H9 (cell line): ENCODE results near the gene NFATC1. TPM values are rescaled to one million over a fixed set of nuclear protein-coding genes. Genes with fewer than 3 reads are reported as not detected.

ENCODE experiments used
- DNase-seq: peaks from one replicate; pipeline ENCODE4 v3.0.0-alpha.2; 2017
- H2AFZ ChIP-seq: one replicate; pipeline ENCODE4 v1.6.1; 2013; ENCODE audit warnings: mild to moderate bottlenecking, low read length, control low read depth, moderate library complexity
- H2AK5ac ChIP-seq: 2 replicates; pipeline ENCODE4 v1.6.1; 2013; ENCODE audit warnings: low read length, control low read depth, mixed read lengths; ENCODE audit not compliant: insufficient read length
- H2BK120ac ChIP-seq: one replicate; pipeline ENCODE4 v1.6.1; 2013; ENCODE audit warnings: low read depth, mild to moderate bottlenecking, low read length, control low read depth, inconsistent platforms; ENCODE audit not compliant: poor library complexity, severe bottlenecking
- H2BK12ac ChIP-seq: 2 replicates; pipeline ENCODE4 v1.6.1; 2013; ENCODE audit warnings: low read length, control low read depth, mixed read lengths, low read depth; ENCODE audit not compliant: insufficient read length
- H2BK15ac ChIP-seq: 2 replicates; pipeline ENCODE4 v1.6.1; 2013; ENCODE audit warnings: low read depth, low read length, control low read depth
- H2BK20ac ChIP-seq: one replicate; pipeline ENCODE4 v1.6.1; 2013; ENCODE audit warnings: low read depth, mild to moderate bottlenecking, low read length, control low read depth, inconsistent platforms; ENCODE audit not compliant: poor library complexity, severe bottlenecking
- H2BK5ac ChIP-seq: 2 replicates; pipeline ENCODE4 v1.6.1; 2013; ENCODE audit warnings: low read length, control low read depth, mixed read lengths; ENCODE audit not compliant: insufficient read length
- H3K14ac ChIP-seq: 2 replicates; pipeline ENCODE4 v1.6.1; 2013; ENCODE audit warnings: low read length, control low read depth; ENCODE audit not compliant: insufficient read depth
- H3K18ac ChIP-seq: 2 replicates; pipeline ENCODE4 v1.6.1; 2013; ENCODE audit warnings: low read depth, mild to moderate bottlenecking, mixed read lengths, low read length, control low read depth; ENCODE audit not compliant: insufficient read length
- H3K23ac ChIP-seq: 2 replicates; pipeline ENCODE4 v1.6.1; 2013; ENCODE audit warnings: low read length, control low read depth, mixed read lengths, low read depth; ENCODE audit not compliant: insufficient read length
- H3K23me2 ChIP-seq: 2 replicates; pipeline ENCODE4 v1.6.1; 2013; ENCODE audit warnings: low read depth, mild to moderate bottlenecking, mixed read lengths, low read length, control low read depth; ENCODE audit not compliant: insufficient read length, poor library complexity, severe bottlenecking
- H3K27ac ChIP-seq: 2 replicates; pipeline ENCODE4 v1.5.1; 2013; ENCODE audit warnings: low read length, control low read depth, mixed read lengths, low read depth; ENCODE audit not compliant: insufficient read length
- H3K27me3 ChIP-seq: 2 replicates; pipeline ENCODE4 v1.6.1; 2013; ENCODE audit warnings: low read length, control low read depth, inconsistent platforms; ENCODE audit not compliant: insufficient read depth
- H3K4ac ChIP-seq: 2 replicates; pipeline ENCODE4 v1.6.1; 2013; ENCODE audit warnings: low read depth, mild to moderate bottlenecking, control low read depth, inconsistent platforms, low read length, moderate library complexity
- H3K4me1 ChIP-seq: 2 replicates; pipeline ENCODE4 v1.6.1; 2013; ENCODE audit warnings: low read length, control low read depth, inconsistent platforms; ENCODE audit not compliant: insufficient read depth
- H3K4me2 ChIP-seq: 2 replicates; pipeline ENCODE4 v1.6.1; 2013; ENCODE audit warnings: low read length, control low read depth, mixed read lengths; ENCODE audit not compliant: insufficient read length, insufficient read depth
- H3K56ac ChIP-seq: 2 replicates; pipeline ENCODE4 v1.6.1; 2013; ENCODE audit warnings: low read depth, mild to moderate bottlenecking, mixed read lengths, low read length, control low read depth; ENCODE audit not compliant: insufficient read length
- H3K79me1 ChIP-seq: 2 replicates; pipeline ENCODE4 v1.6.1; 2013; ENCODE audit warnings: low read depth, mild to moderate bottlenecking, moderate library complexity, low read length, control low read depth, inconsistent platforms; ENCODE audit not compliant: insufficient read depth, poor library complexity, severe bottlenecking
- H3K79me2 ChIP-seq: 2 replicates; pipeline ENCODE4 v1.6.1; 2013; ENCODE audit warnings: low read length, control low read depth, inconsistent platforms; ENCODE audit not compliant: insufficient read depth
- H3K9ac ChIP-seq: 2 replicates; pipeline ENCODE4 v1.6.1; 2013; ENCODE audit warnings: low read length, control low read depth, mixed read lengths; ENCODE audit not compliant: insufficient read length; ENCODE audit errors: extremely low read depth
- H3K9me3 ChIP-seq: one replicate; pipeline ENCODE4 v1.6.1; 2013; ENCODE audit warnings: low read depth, low read length, inconsistent platforms; ENCODE audit not compliant: control insufficient read depth
- H3T11ph ChIP-seq: one replicate; pipeline ENCODE4 v1.6.1; 2013; ENCODE audit warnings: mild to moderate bottlenecking, low read length, control low read depth, inconsistent platforms
- H4K20me1 ChIP-seq: one replicate; pipeline ENCODE4 v1.6.1; 2013; ENCODE audit not compliant: control insufficient read depth, insufficient read length, insufficient read depth
- H4K5ac ChIP-seq: 2 replicates; pipeline ENCODE4 v1.6.1; 2013; ENCODE audit warnings: low read depth, mild to moderate bottlenecking, mixed read lengths, low read length, control low read depth; ENCODE audit not compliant: insufficient read length
- H4K8ac ChIP-seq: replicated peaks from 2 replicates; pipeline ENCODE4 v1.6.1; 2013; ENCODE audit warnings: low read length, control low read depth, mixed read lengths, low read depth; ENCODE audit not compliant: insufficient read length
- H4K91ac ChIP-seq: 2 replicates; pipeline ENCODE4 v1.6.1; 2013; ENCODE audit warnings: low read depth, mild to moderate bottlenecking, moderate library complexity, mixed read lengths, low read length, control low read depth; ENCODE audit not compliant: insufficient read length
- H3K27ac Mint-ChIP-seq, 3 experiments: 2 replicates in 2 of 3; 3 replicates in 1 of 3; pipeline ENCODE4 v1.8.0; 2020 to 2021; ENCODE audit warnings: mixed read lengths in 3 of 3, mild to moderate bottlenecking in 1 of 3, moderate library complexity in 1 of 3
- H3K27me3 Mint-ChIP-seq: 2 replicates; pipeline ENCODE4 v1.8.0; 2021; ENCODE audit warnings: low read depth, mild to moderate bottlenecking, moderate library complexity, mixed read lengths
- H3K36me3 Mint-ChIP-seq, 3 experiments: 2 replicates in 2 of 3; 3 replicates in 1 of 3; pipeline ENCODE4 v1.8.0; 2020 to 2021; ENCODE audit warnings: low read depth in 3 of 3, mixed read lengths in 3 of 3; ENCODE audit not compliant: insufficient read depth in 1 of 3
- H3K4me1 Mint-ChIP-seq, 2 experiments: 2 replicates each; pipeline ENCODE4 v1.8.0; 2020; ENCODE audit warnings: mixed read lengths in 2 of 2
- H3K4me3 Mint-ChIP-seq, 2 experiments: 2 replicates in 1 of 2; 3 replicates in 1 of 2; pipeline ENCODE4 v1.8.0; 2020 to 2021; ENCODE audit warnings: mild to moderate bottlenecking in 2 of 2, mixed read lengths in 2 of 2, moderate library complexity in 1 of 2
- H3K9me3 Mint-ChIP-seq, 2 experiments: 2 replicates in 1 of 2; 3 replicates in 1 of 2; pipeline ENCODE4 v1.8.0; 2020; ENCODE audit warnings: mild to moderate bottlenecking in 2 of 2, mixed read lengths in 2 of 2, moderate library complexity in 1 of 2
- WGBS: extraction: QIAGEN DNeasy Blood & Tissue Kit; methylation state at CpG from one replicate; pipeline ENCODE4 v1.1.7; 2013; ENCODE audit warnings: missing lambda C conversion rate, low lambda C conversion rate, mixed read lengths; ENCODE audit not compliant: insufficient read length; ENCODE audit errors: extremely low coverage; 5-methylcytosine and 5-hydroxymethylcytosine counted together
- total RNA-seq: library from RNA; stranded (reverse); gene quantifications from 2 replicates; pipeline ENCODE4 v1.2.1, GENCODE V29; 2021
- TF ChIP-seq, protein P1 (sequence below): fragments of 200-600 bp; sonication (generic); conservative IDR thresholded peaks from 3 replicates; pipeline ENCODE4 v1.8.0; 2021; ENCODE audit warnings: antibody characterized with exemption, mild to moderate bottlenecking

The NFATC1 gene
- total RNA-seq, 1 experiment from 2014 or later: 5.5 TPM

DNA sequence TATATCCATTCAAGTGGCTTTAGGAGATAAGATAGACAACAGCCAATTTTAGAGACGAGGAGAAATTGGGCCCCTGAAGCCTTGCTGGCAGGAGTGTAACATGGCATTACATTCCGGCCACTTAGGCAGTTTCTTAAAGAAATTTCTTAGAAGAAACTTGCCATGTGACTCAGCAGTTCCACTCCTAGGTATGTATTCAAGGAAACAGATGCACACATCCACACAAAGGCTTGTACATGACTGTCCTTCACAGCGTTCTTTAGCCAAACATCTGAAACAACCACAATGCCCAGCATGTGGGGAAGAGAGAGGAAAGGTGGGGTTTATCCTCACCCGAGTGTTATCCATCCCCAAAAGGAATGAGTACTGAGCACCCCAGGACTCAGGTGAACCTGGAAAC lies 107.1 kb downstream of the NFATC1 start:
- no peaks in the 10 kb centered on the region for H3K4me1 ChIP-seq
- no peak overlapping the region for H3K56ac ChIP-seq
- H3T11ph ChIP-seq: no peak overlapping the region
- H4K8ac ChIP-seq: no peak overlapping the region
- no peak overlapping the region for H2AK5ac ChIP-seq
- TF ChIP-seq, protein P1, sequence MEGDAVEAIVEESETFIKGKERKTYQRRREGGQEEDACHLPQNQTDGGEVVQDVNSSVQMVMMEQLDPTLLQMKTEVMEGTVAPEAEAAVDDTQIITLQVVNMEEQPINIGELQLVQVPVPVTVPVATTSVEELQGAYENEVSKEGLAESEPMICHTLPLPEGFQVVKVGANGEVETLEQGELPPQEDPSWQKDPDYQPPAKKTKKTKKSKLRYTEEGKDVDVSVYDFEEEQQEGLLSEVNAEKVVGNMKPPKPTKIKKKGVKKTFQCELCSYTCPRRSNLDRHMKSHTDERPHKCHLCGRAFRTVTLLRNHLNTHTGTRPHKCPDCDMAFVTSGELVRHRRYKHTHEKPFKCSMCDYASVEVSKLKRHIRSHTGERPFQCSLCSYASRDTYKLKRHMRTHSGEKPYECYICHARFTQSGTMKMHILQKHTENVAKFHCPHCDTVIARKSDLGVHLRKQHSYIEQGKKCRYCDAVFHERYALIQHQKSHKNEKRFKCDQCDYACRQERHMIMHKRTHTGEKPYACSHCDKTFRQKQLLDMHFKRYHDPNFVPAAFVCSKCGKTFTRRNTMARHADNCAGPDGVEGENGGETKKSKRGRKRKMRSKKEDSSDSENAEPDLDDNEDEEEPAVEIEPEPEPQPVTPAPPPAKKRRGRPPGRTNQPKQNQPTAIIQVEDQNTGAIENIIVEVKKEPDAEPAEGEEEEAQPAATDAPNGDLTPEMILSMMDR: no peak
- Mint-ChIP-seq H3K4me1 (peaks cover 0 to 5% of the 10 kb centered on the region in 2 experiments; a peak in 3 of 4 replicates), H3K36me3 (peaks cover 3 to 5% (median 5%) of the 10 kb centered on the region in 3 experiments; a peak in 4 of 7 replicates), H3K27ac (no peak overlapping the region), H3K27me3 (peaks cover 5% of the 10 kb centered on the region), H3K4me3 (no peak overlapping the region), H3K9me3 (peaks cover 21 to 25% of the 10 kb centered on the region in 2 experiments)
- no peak overlapping the region for H2BK15ac ChIP-seq
- no peak overlapping the region for H3K14ac ChIP-seq
- H3K9ac ChIP-seq: no peak overlapping the region
- no peaks in the 10 kb centered on the region for H3K23me2 ChIP-seq
- H3K27me3 ChIP-seq: no peaks in the 10 kb centered on the region; the same call in 1 of the 2 replicates
- WGBS: no CpG with 5 or more reads among the region's 4 CpGs
- no peak overlapping the region for H3K27ac ChIP-seq
- H2AFZ ChIP-seq: no peak overlapping the region
- no peak overlapping the region for H2BK120ac ChIP-seq
- no peak overlapping the region for H3K18ac ChIP-seq
- no peaks in the 10 kb centered on the region for H3K79me2 ChIP-seq
- no peak overlapping the region for H4K5ac ChIP-seq
- no peak for DNase-seq
- H2BK20ac ChIP-seq: no peak overlapping the region
- H2BK5ac ChIP-seq: no peak overlapping the region
- no peak overlapping the region for H4K91ac ChIP-seq
- no peak overlapping the region for H2BK12ac ChIP-seq
- peaks cover 11% of the 10 kb centered on the region for H3K9me3 ChIP-seq
- no peak overlapping the region for H3K4me2 ChIP-seq
- no peak overlapping the region for H3K4ac ChIP-seq
- no peaks in the 10 kb centered on the region for H4K20me1 ChIP-seq
- H3K23ac ChIP-seq: no peak overlapping the region
- no peaks in the 10 kb centered on the region for H3K79me1 ChIP-seq
